ENCODE measurements around the gene CCDC169.
"Not testable (repeated sequence)": the region's sequence is repeated elsewhere in the genome, so short reads cannot be mapped to it uniquely, and the experiment has no call there.

The CCDC169 gene

GRCh38 chr13:36310417-36311108 is 12.9 kb upstream of the CCDC169 start:
- Histone ChIP-seq H3K4me1 (ENCODE audit: control insufficient read depth in 1 of 2, insufficient read depth in 1 of 2, low read depth in 1 of 2, low read length in 1 of 2) (no peaks in the 10 kb centered on the region), H3K36me3 (peaks cover 61% of the 10 kb centered on the region), H3K4me3 (ENCODE audit: low read depth in 1 of 2, low read length in 1 of 2) (no peak overlapping the region), H3K9me3 (no peaks in the 10 kb centered on the region), H3K27me3 (no peaks in the 10 kb centered on the region), H3K27ac (no peak overlapping the region)
- no peak for TF ChIP-seq CTCF (IDR thresholded peaks at IDR 0.05)

GRCh38 chr13:36302289-36302688 is 4.7 kb upstream of the CCDC169 start:
- no peak for TF ChIP-seq CTCF (IDR thresholded peaks at IDR 0.05)
- Histone ChIP-seq H3K27ac (no peak overlapping the region), H3K27me3 (peaks cover 26% of the 10 kb centered on the region), H3K36me3 (peaks cover 40% of the 10 kb centered on the region), H3K9me3 (no peaks in the 10 kb centered on the region), H3K4me3 (ENCODE audit: low read depth in 1 of 2, low read length in 1 of 2) (no peak overlapping the region), H3K4me1 (ENCODE audit: control insufficient read depth in 1 of 2, insufficient read depth in 1 of 2, low read depth in 1 of 2, low read length in 1 of 2) (peaks cover 7 to 9% of the 10 kb centered on the region in 2 experiments)

GRCh38 chr13:36299469-36299868 is 1.9 kb upstream of the CCDC169 start:
- H3K27me3 ChIP-seq = peaks cover 31% of the 10 kb centered on the region
- H3K9me3 ChIP-seq; H3K27ac ChIP-seq; H3K4me3 ChIP-seq (ENCODE audit: low read depth in 1 of 2, low read length in 1 of 2): not testable (repeated sequence)
- H3K36me3 ChIP-seq = peaks cover 24% of the 10 kb centered on the region
- peaks cover 12% of the 10 kb centered on the region in 2 experiments for H3K4me1 ChIP-seq (ENCODE audit: control insufficient read depth in 1 of 2, insufficient read depth in 1 of 2, low read depth in 1 of 2, low read length in 1 of 2)

- H3K4me1 ChIP-seq (ENCODE audit: control insufficient read depth in 1 of 2, insufficient read depth in 1 of 2, low read depth in 1 of 2, low read length in 1 of 2) = peaks cover 12% of the 10 kb centered on the region in 2 experiments
- no peak overlapping the region for H3K4me3 ChIP-seq (ENCODE audit: low read depth in 1 of 2, low read length in 1 of 2)
- H3K27ac ChIP-seq = no peak overlapping the region
- no peak for TF ChIP-seq CTCF (IDR thresholded peaks at IDR 0.05)
- H3K27me3 ChIP-seq = peaks cover 31% of the 10 kb centered on the region
- H3K9me3 ChIP-seq = no peaks in the 10 kb centered on the region
- H3K36me3 ChIP-seq = peaks cover 15% of the 10 kb centered on the region
These were observed 988 bp upstream of the CCDC169 start for GRCh38 chr13:36298535-36299068.

GRCh38 chr13:36294096-36294495 is 3.5 kb downstream of the CCDC169 start:
- TF ChIP-seq CTCF (IDR thresholded peaks at IDR 0.05) = no peak
- no peak overlapping the region for H3K27ac ChIP-seq
- no peak overlapping the region for H3K4me3 ChIP-seq (ENCODE audit: low read depth in 1 of 2, low read length in 1 of 2)
- peaks cover 6% of the 10 kb centered on the region for H3K9me3 ChIP-seq
- peaks cover 22% of the 10 kb centered on the region for H3K27me3 ChIP-seq
- H3K36me3 ChIP-seq = no peaks in the 10 kb centered on the region
- H3K4me1 ChIP-seq (ENCODE audit: control insufficient read depth in 1 of 2, insufficient read depth in 1 of 2, low read depth in 1 of 2, low read length in 1 of 2) = peaks cover 12% of the 10 kb centered on the region in 2 experiments

GRCh38 chr13:36293497-36293896 is 4.1 kb downstream of the CCDC169 start:
- peaks cover 12% of the 10 kb centered on the region in 2 experiments for H3K4me1 ChIP-seq (ENCODE audit: control insufficient read depth in 1 of 2, insufficient read depth in 1 of 2, low read depth in 1 of 2, low read length in 1 of 2)
- no peak overlapping the region for H3K4me3 ChIP-seq (ENCODE audit: low read depth in 1 of 2, low read length in 1 of 2)
- H3K27ac ChIP-seq = no peak overlapping the region
- no peak for TF ChIP-seq CTCF (IDR thresholded peaks at IDR 0.05)
- H3K27me3 ChIP-seq = peaks cover 16% of the 10 kb centered on the region
- H3K36me3 ChIP-seq = no peaks in the 10 kb centered on the region
- H3K9me3 ChIP-seq = peaks cover 6% of the 10 kb centered on the region

Measured in neutrophil (primary cell).